Measurements from ENCODE around the gene WWOX.

GRCh38 chr16:78950768-78951167, 851.3 kb downstream of the WWOX start:
- TF ChIP-seq CTCF (IDR thresholded peaks at IDR 0.05) (no peak), POLR2A (IDR thresholded peaks at IDR 0.05) (no peak), EP300 (IDR thresholded peaks at IDR 0.05) (no peak)
